ENCODE measurements around the gene PRKG1.

GRCh38 chr10:52248697-52249306 is 1174.5 kb downstream of the PRKG1 start:
- TF ChIP-seq EZH2 (IDR thresholded peaks at IDR 0.05; ENCODE audit: borderline replicate concordance, insufficient read depth, low read depth, low read length, poor library complexity, severe bottlenecking) (no peak), CTCF (IDR thresholded peaks at IDR 0.05) (no peak)

Data from B cell (primary cell).